ENCODE data around the gene CNTNAP2. TPM values are rescaled to one million over a fixed set of nuclear protein-coding genes. Genes with fewer than 3 reads are reported as not detected.

CNTNAP2 gene
- total and polyA plus RNA-seq, 4 donors = 0.14 to 2.3 (median 1.1) TPM

DNA sequence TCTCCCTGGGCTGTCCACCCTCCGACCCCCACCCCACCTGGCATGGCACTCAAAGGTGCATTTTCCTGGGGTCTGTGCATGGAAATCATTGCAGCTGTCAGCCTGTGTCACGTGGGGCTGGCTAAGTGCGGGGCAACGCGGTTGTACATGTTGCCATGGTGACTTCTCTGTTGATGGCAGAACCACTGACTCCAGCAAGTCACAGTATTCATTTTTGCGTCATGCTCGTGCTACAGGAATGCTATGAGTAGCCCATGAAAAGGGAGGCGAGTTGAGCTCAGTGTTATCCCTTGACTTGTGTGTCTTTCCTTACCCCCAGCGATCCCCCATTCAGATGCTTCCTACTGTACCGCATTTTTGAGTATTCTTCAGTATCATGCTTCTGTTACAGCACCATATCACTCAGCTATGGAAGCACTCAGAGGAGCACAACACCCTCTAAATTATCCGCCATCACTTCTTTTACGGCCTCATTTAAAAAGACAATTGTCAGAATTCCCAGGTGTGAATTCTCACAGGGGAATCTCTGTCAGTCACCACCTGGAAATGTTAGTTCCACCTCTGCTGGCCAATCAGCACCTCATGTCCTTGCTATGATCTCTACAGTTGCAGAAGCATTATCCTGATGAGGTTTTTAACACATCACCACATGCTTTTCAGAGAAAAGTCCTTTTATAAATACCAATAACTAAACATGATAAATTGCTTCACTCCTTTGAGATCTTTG is 2279.6 kb downstream of the CNTNAP2 start:
- Histone ChIP-seq H3K9me3 (ENCODE audit: control insufficient read depth in 4 of 4, low read length in 3 of 4) (no peaks in the 10 kb centered on the region), H3K9ac (ENCODE audit: low read depth in 1 of 2, low read length in 2 of 2) (no peak overlapping the region), H3K4me1 (ENCODE audit: control insufficient read depth in 4 of 4, insufficient read depth in 4 of 4, low read length in 3 of 4) (no peaks in the 10 kb centered on the region), H3K36me3 (ENCODE audit: control insufficient read depth in 4 of 4, insufficient read depth in 3 of 4, low read depth in 1 of 4, low read length in 3 of 4) (no peaks in the 10 kb centered on the region), H3K27ac (ENCODE audit: low read depth in 1 of 2, low read length in 2 of 2) (no peak overlapping the region), H3K4me3 (ENCODE audit: low read depth in 1 of 3, low read length in 3 of 3) (no peak overlapping the region), H3K27me3 (ENCODE audit: control insufficient read depth in 4 of 4, insufficient read depth in 4 of 4, low read length in 3 of 4) (no peaks in the 10 kb centered on the region)
- no peak for DNase-seq (ENCODE audit: low spot score)
- WGBS = 81% methylated on average over 12 of the region's 12 CpGs
- TF ChIP-seq SP1 (IDR thresholded peaks at IDR 0.05) = no peak
- TF ChIP-seq NR2F2 (IDR thresholded peaks at IDR 0.05) = no peak
- TF ChIP-seq, protein P1, sequence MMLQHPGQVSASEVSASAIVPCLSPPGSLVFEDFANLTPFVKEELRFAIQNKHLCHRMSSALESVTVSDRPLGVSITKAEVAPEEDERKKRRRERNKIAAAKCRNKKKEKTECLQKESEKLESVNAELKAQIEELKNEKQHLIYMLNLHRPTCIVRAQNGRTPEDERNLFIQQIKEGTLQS (IDR thresholded peaks at IDR 0.05) = no peak
- no peak for TF ChIP-seq EGR1 (IDR thresholded peaks at IDR 0.05; ENCODE audit: low read depth in 2 of 2)
- no peak for TF ChIP-seq RXRA (IDR thresholded peaks at IDR 0.05)
- TF ChIP-seq JUND (IDR thresholded peaks at IDR 0.05) = no peak
- TF ChIP-seq FOXA1 (IDR thresholded peaks at IDR 0.05) = no peak
- TF ChIP-seq, protein P2, sequence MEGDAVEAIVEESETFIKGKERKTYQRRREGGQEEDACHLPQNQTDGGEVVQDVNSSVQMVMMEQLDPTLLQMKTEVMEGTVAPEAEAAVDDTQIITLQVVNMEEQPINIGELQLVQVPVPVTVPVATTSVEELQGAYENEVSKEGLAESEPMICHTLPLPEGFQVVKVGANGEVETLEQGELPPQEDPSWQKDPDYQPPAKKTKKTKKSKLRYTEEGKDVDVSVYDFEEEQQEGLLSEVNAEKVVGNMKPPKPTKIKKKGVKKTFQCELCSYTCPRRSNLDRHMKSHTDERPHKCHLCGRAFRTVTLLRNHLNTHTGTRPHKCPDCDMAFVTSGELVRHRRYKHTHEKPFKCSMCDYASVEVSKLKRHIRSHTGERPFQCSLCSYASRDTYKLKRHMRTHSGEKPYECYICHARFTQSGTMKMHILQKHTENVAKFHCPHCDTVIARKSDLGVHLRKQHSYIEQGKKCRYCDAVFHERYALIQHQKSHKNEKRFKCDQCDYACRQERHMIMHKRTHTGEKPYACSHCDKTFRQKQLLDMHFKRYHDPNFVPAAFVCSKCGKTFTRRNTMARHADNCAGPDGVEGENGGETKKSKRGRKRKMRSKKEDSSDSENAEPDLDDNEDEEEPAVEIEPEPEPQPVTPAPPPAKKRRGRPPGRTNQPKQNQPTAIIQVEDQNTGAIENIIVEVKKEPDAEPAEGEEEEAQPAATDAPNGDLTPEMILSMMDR (IDR thresholded peaks at IDR 0.05; ENCODE audit: low read depth, low read length, missing input control) = no peak
- TF ChIP-seq, protein P3, sequence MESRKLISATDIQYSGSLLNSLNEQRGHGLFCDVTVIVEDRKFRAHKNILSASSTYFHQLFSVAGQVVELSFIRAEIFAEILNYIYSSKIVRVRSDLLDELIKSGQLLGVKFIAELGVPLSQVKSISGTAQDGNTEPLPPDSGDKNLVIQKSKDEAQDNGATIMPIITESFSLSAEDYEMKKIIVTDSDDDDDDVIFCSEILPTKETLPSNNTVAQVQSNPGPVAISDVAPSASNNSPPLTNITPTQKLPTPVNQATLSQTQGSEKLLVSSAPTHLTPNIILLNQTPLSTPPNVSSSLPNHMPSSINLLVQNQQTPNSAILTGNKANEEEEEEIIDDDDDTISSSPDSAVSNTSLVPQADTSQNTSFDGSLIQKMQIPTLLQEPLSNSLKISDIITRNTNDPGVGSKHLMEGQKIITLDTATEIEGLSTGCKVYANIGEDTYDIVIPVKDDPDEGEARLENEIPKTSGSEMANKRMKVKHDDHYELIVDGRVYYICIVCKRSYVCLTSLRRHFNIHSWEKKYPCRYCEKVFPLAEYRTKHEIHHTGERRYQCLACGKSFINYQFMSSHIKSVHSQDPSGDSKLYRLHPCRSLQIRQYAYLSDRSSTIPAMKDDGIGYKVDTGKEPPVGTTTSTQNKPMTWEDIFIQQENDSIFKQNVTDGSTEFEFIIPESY (IDR thresholded peaks at IDR 0.05) = no peak
- TF ChIP-seq, protein P4, sequence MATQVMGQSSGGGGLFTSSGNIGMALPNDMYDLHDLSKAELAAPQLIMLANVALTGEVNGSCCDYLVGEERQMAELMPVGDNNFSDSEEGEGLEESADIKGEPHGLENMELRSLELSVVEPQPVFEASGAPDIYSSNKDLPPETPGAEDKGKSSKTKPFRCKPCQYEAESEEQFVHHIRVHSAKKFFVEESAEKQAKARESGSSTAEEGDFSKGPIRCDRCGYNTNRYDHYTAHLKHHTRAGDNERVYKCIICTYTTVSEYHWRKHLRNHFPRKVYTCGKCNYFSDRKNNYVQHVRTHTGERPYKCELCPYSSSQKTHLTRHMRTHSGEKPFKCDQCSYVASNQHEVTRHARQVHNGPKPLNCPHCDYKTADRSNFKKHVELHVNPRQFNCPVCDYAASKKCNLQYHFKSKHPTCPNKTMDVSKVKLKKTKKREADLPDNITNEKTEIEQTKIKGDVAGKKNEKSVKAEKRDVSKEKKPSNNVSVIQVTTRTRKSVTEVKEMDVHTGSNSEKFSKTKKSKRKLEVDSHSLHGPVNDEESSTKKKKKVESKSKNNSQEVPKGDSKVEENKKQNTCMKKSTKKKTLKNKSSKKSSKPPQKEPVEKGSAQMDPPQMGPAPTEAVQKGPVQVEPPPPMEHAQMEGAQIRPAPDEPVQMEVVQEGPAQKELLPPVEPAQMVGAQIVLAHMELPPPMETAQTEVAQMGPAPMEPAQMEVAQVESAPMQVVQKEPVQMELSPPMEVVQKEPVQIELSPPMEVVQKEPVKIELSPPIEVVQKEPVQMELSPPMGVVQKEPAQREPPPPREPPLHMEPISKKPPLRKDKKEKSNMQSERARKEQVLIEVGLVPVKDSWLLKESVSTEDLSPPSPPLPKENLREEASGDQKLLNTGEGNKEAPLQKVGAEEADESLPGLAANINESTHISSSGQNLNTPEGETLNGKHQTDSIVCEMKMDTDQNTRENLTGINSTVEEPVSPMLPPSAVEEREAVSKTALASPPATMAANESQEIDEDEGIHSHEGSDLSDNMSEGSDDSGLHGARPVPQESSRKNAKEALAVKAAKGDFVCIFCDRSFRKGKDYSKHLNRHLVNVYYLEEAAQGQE (IDR thresholded peaks at IDR 0.05) = no peak
- TF ChIP-seq, protein P5, sequence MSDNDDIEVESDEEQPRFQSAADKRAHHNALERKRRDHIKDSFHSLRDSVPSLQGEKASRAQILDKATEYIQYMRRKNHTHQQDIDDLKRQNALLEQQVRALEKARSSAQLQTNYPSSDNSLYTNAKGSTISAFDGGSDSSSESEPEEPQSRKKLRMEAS (IDR thresholded peaks at IDR 0.05) = no peak
- no peak for TF ChIP-seq HNF4A (conservative IDR thresholded peaks at IDR 0.05)
- TF ChIP-seq FOXA2 (IDR thresholded peaks at IDR 0.05) = no peak
- no peak for TF ChIP-seq HNF4G (IDR thresholded peaks at IDR 0.05)

DNA sequence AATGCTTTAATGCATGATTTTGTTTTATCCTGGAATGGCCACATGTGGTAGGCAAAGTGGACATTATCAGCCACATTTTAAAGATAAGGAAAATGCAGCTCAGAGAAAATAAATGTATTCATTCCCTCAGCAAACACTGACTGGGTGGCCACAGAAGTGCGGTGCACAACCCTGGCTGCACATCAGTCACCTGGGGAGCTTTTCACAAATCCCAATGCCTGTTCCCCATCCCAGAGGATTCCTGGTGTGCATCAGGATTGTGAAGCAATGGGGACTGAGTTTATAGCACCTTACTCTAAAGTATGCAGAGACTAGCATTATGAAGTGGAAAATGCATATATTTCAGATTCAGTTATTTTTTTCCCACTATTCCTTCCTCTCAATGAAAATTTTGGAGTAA is 2280.5 kb downstream of the CNTNAP2 start:
- no peaks in the 10 kb centered on the region for H3K36me3 ChIP-seq (ENCODE audit: control insufficient read depth in 4 of 4, insufficient read depth in 3 of 4, low read depth in 1 of 4, low read length in 3 of 4)
- 75% methylated on average over 1 of the region's 1 CpG for WGBS
- no peak for DNase-seq (ENCODE audit: low spot score)
- H3K9me3 ChIP-seq (ENCODE audit: control insufficient read depth in 4 of 4, low read length in 3 of 4) = no peaks in the 10 kb centered on the region
- no peak overlapping the region for H3K4me3 ChIP-seq (ENCODE audit: low read depth in 1 of 3, low read length in 3 of 3)
- H3K9ac ChIP-seq (ENCODE audit: low read depth in 1 of 2, low read length in 2 of 2) = no peak overlapping the region
- no peak overlapping the region for H3K27ac ChIP-seq (ENCODE audit: low read depth in 1 of 2, low read length in 2 of 2)
- H3K27me3 ChIP-seq (ENCODE audit: control insufficient read depth in 4 of 4, insufficient read depth in 4 of 4, low read length in 3 of 4) = no peaks in the 10 kb centered on the region
- no peaks in the 10 kb centered on the region for H3K4me1 ChIP-seq (ENCODE audit: control insufficient read depth in 4 of 4, insufficient read depth in 4 of 4, low read length in 3 of 4)
- TF ChIP-seq JUND (IDR thresholded peaks at IDR 0.05) = no peak
- TF ChIP-seq, protein P2 (IDR thresholded peaks at IDR 0.05; ENCODE audit: low read depth, low read length, missing input control) = no peak
- TF ChIP-seq, protein P1 (IDR thresholded peaks at IDR 0.05) = no peak
- TF ChIP-seq YY1 (IDR thresholded peaks at IDR 0.05) = no peak
- TF ChIP-seq, protein P4 (IDR thresholded peaks at IDR 0.05) = no peak
- TF ChIP-seq RAD21 (IDR thresholded peaks at IDR 0.05) = no peak
- TF ChIP-seq GABPA (IDR thresholded peaks at IDR 0.05 in 1 of 2, conservative IDR thresholded peaks at IDR 0.05 in 1 of 2) = no peak
- no peak for TF ChIP-seq SP1 (IDR thresholded peaks at IDR 0.05)
